GM03348 (cell line): Measurements from ENCODE around the gene RERE.

Experiments
- DNase-seq: peaks from one replicate; pipeline ENCODE4 v3.0.0; 2012; ENCODE audit warnings: low spot score

Gene RERE

GRCh38 chr1:8540971-8541370, 276.5 kb downstream of the RERE start:
- no peak for DNase-seq

- DNase-seq, result peak; percentile 64
Observed at GRCh38 chr1:8540261-8540941, 277.0 kb downstream of the RERE start.

DNA sequence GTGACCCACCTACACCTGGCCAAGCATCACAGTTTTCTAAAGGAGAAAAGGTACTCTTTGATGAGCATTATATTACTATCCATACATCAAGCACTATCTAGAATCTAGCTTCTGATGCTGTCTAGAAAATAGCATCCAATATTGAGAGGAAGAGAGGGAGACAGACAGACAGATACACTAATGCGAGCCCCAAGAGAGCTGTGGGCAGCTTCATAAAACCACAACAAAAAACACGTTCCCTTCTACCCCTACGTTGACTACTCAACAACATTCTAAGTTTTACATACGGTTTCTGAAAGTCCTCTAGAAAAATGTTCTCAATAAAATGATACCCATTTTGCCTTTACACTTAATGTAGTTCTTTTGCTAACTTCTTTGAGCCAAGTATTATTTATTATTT, 277.8 kb downstream of the RERE start:
- DNase-seq, result no peak

GRCh38 chr1:8538502-8538901, 278.9 kb downstream of the RERE start:
- DNase-seq, result no peak

GRCh38 chr1:8537991-8538390, 279.4 kb downstream of the RERE start:
- DNase-seq, result no peak

- no peak for DNase-seq
Observed at GRCh38 chr1:8536515-8536914, 280.9 kb downstream of the RERE start.

DNA sequence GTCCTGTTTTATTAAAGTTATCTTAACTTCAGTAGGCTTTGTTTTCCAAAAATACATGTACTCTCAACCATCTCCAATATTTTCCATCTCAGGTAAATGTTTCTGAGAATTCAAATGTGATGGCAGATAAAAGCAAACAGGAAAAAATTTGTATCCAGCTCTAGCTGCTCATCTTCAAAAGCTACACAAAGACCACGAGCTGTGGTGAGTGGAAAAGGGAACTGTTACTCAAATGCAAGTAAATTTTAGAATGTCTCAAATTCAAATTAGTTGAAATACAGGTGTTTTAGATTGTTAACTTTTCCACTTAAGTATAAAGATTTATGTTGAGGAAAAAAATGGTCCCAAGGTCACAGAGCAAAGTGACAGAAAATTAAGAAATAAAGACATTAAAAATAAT, 283.5 kb downstream of the RERE start:
- DNase-seq, result no peak

GRCh38 chr1:8533124-8533523, 284.3 kb downstream of the RERE start:
- no peak for DNase-seq

GRCh38 chr1:8529901-8530300, 287.5 kb downstream of the RERE start:
- DNase-seq, result no peak

DNA sequence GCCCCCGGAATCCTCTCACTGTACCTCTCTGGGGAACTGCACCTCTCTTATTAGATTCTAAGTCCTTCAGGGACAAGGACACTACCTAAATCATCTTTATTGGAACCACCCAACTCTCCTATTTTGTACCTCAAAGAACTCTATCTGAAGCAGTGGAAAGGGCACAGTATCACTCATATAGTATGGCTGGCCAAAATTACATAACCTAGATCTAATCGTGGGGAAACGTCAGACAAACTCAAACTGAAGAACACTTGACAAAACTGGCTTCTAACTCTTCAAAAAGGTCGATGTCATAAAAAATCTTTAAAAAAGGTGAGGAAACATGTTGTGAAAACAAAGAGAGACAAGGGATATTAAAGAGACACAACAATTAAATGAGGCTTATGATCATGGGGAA, 289.5 kb downstream of the RERE start:
- DNase-seq, result no peak

- peak; percentile 83 for DNase-seq
Observed at GRCh38 chr1:8525558-8526275, 291.7 kb downstream of the RERE start.

- DNase-seq, result peak; percentile 61
Observed at GRCh38 chr1:8525216-8525557, 292.3 kb downstream of the RERE start.

- no peak for DNase-seq
Observed at GRCh38 chr1:8524627-8525157, 292.7 kb downstream of the RERE start.

- no peak for DNase-seq
Observed at GRCh38 chr1:8523666-8524206, 293.7 kb downstream of the RERE start.

GRCh38 chr1:8520483-8520966, 296.9 kb downstream of the RERE start:
- no peak for DNase-seq

- no peak for DNase-seq
Observed at GRCh38 chr1:8519167-8519566, 298.3 kb downstream of the RERE start.

DNA sequence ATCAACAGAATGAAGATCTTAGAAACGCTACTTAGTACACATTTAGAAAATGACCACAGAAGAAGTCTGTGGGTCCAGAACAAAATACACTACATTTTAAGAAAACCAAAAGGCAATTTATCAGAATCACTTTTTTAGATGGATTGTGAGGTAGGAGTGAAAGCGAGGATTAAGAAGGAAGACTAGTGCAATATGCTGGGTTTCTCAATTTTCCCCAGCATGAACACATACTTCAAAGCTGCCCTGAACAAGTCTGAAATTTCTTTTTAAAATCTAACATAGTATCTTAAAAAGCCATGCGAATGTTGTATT, 299.0 kb downstream of the RERE start:
- no peak for DNase-seq

- DNase-seq, result no peak
Observed at GRCh38 chr1:8517661-8518489, 299.6 kb downstream of the RERE start.

DNA sequence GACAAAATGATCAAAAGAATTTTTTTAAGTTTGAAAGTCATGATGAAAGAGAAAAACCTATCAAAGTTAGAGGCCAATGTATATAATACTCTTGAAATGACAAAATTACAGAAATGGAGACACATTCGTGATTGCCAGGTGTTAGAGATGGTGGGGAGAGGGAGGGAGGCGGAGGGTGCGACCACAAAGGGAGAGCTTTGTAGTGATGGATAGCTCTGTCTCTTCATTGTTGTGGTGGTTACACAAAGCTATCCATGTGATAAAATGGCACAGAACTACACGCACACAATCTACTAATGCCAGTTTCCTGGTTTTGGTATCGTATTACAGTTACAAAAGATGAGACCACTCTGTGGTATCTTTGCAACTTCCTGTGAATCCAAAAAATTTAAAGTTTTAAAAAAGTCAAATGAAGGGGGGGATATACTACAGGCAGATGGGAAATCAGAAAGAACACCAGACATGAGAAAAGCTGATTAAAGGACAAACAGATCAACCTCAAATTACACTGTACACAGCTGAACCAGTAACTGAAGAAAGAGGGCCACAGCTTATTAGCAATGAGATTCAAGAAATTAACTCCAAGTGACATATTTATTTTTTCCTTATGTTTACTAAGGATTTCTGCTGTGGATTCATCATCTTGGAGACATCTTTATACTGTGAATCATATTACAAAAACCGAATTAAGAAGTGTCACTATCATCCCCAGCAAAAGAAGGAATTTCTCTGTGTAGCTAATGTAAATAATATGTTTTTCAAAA, 300.5 kb downstream of the RERE start:
- peak; percentile 18 for DNase-seq

GRCh38 chr1:8516278-8516777, 301.1 kb downstream of the RERE start:
- DNase-seq, result no peak

- no peak for DNase-seq
Observed at GRCh38 chr1:8512504-8512903, 304.9 kb downstream of the RERE start.
